ENCODE results near the gene AKT3.
"Not testable (repeated sequence)": the region's sequence is repeated elsewhere in the genome, so short reads cannot be mapped to it uniquely, and the experiment has no call there.

Gene AKT3

DNA sequence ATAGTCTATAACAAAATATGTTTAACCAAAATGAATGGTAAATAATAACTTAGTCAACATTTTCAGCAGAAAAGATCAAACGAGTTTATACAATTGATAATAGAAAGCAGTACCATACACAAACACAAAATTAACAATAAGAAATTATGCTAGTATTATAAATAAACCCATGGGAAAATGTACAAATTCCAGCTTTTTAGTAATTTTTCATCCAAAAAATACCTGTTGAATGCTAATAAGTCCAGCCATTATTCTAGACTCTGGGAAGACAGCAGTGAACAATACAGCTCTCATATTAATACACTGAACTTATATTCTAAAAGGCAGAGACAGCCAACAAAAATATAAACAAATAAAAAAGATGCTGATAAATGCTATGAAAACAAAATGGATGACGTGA is 66.3 kb downstream of the AKT3 start:
- DNase-seq (ENCODE audit: low read depth), result no peak

GRCh38 chr1:243772361-243773050 is 77.5 kb downstream of the AKT3 start:
- DNase-seq (ENCODE audit: low read depth), result not testable (repeated sequence)

DNA sequence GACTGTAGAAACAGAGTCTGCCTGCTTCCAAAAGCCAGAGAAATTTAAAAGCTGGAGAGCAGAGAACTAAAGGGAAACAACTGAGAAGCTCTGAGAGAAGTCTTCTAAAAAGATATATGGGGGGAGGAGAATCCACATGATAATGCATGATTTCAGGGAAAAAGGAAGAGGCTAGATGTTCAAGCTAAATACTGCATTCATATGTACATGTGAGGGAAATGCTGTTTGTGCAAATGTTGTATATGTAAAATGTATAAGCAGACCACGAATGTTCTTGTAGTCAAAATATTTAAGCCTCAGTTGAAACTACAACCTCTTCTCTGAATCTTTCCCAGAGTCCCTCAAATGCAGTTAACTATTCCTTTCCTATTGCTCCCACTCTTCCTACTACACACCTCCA is 79.2 kb downstream of the AKT3 start:
- DNase-seq (ENCODE audit: low read depth), result no peak

- DNase-seq (ENCODE audit: low read depth), result no peak
Observed at GRCh38 chr1:243765676-243766075, 84.4 kb downstream of the AKT3 start.

GRCh38 chr1:243763806-243764205 is 86.2 kb downstream of the AKT3 start:
- DNase-seq (ENCODE audit: low read depth), result no peak

- DNase-seq (ENCODE audit: low read depth), result no peak
Observed at GRCh38 chr1:243758647-243759046, 91.4 kb downstream of the AKT3 start.

DNA sequence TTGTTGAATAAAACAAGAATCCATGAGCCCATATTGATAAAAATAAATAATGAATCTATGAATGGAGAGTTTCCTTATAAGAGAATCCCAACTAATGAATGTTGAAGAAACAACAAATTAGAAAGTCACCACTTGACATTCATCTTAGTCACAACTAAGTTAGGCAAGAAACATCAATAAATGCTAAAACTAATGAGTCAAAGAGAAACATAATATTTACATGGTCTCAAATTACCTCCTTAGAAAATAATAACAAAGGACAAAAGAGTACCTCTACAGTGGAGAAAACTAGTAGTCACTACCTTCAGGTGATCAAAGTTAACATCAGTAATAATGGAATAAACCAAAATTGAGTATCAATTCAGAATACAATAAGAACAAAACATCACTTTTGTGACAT is 93.5 kb downstream of the AKT3 start:
- no peak for DNase-seq (ENCODE audit: low read depth)

DNA sequence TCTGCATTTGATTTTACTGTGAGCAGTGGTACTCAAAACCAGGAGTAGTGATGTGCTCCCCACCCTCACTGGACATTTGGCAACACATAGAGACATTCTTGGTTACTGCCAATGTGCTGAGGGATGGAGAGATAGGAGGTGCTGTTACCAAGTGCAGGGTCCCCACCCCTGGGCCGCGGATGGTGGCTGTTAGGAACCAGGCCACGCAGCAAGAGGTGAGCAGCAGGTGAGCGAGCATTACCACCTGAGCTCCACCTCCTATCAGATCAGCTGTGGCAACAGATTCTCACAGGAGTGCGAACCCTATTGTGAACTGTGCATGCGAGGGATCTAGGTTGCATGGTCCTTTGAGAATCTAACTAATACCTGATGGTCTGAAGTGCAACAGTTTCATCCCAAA is 95.7 kb downstream of the AKT3 start:
- no peak for DNase-seq (ENCODE audit: low read depth)

GRCh38 chr1:243751506-243751905 is 98.5 kb downstream of the AKT3 start:
- DNase-seq (ENCODE audit: low read depth), result no peak

GRCh38 chr1:243748706-243749283 is 101.2 kb downstream of the AKT3 start:
- DNase-seq (ENCODE audit: low read depth), result peak; percentile 62

DNA sequence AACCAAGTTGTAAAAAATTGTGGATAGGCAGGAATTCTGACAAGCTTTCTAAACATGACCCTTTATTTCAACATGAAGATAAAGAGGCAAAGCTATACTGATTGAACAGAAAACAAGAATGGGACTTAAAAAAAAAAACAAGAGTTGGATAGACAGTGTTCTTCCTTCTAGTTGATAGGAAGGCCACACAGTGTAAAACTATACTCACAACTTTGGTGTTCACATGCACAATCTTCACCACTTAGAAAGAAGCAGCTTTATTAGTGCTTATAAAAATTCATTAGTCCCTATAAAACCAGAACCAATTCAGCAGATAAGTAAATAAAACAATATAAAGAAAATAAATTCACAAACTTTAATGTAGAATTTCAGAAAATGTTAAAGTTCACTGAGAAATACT is 101.8 kb downstream of the AKT3 start:
- DNase-seq (ENCODE audit: low read depth), result no peak

DNA sequence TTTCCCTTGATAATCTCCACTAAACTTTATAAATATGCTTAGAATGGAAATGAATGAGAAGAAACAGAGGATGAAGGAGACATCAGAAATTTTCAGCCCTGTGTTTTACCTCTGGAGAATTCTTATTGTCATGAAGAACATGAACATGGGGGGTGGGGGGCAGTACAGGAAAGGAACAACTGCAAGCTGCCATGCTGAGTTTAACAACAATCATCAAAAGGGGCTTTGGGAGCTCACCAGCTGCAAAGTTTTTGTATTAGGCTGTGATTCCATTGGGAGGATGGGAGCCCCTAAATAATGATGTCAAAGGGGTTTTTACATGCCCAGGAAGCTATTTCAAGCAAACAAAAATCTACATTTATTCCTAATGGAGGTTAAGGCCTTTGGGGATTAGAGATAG is 103.3 kb downstream of the AKT3 start:
- no peak for DNase-seq (ENCODE audit: low read depth)

GRCh38 chr1:243745356-243745755 is 104.7 kb downstream of the AKT3 start:
- no peak for DNase-seq (ENCODE audit: low read depth)

DNA sequence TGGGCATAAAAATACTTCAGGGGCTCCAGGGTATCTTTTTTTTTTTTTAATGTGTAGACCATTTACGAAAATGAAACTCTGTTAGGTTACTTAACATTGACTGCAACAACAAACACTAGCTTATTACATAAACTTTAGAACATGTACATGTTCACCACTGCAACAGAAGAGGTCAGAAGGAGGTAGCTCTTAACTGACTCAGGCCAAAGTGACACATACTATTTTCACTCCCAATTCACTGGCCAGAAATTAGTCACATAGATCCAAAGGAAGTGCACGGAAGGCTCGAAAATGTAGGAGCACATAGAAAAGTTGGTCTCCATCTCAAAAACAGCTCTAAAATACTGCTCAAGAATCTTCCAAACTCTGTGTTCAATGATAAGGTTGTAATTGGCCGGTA is 107.2 kb downstream of the AKT3 start:
- DNase-seq (ENCODE audit: low read depth), result peak; percentile 79

- no peak for DNase-seq (ENCODE audit: low read depth)
Observed at GRCh38 chr1:243740255-243740999, 109.6 kb downstream of the AKT3 start.

DNA sequence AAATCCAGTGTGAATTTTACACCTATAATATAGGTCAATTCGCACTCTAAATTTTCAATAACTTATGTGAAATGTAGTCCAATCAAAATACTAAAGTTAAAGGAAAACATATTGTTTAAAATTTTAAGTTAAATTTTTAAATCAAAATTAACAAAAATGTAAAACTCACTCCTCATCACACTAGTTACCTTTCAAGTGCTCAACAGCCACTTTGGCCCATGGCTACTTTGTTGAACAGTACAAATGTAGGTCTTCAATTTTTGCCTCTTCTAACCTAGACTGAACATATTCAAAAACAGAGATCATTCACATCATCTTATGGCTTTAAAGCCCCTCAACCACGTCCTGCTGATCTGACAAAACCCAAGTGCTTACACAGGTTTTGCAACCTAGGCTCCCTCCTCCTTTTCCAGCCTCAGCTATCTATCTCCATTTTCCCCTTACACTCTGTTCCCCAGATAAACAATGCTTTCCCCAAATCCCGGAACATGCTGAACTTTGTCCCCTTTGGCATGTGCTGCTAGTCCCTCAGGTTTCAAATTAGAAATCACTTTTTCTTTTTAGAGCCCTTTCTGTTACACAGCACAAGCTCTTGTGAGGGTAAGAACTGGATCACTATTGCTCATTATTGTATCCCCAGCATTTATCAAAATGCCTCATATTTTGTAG is 110.6 kb downstream of the AKT3 start:
- DNase-seq (ENCODE audit: low read depth), result no peak

- no peak for DNase-seq (ENCODE audit: low read depth)
Observed at GRCh38 chr1:243738020-243738419, 112.0 kb downstream of the AKT3 start.

DNA sequence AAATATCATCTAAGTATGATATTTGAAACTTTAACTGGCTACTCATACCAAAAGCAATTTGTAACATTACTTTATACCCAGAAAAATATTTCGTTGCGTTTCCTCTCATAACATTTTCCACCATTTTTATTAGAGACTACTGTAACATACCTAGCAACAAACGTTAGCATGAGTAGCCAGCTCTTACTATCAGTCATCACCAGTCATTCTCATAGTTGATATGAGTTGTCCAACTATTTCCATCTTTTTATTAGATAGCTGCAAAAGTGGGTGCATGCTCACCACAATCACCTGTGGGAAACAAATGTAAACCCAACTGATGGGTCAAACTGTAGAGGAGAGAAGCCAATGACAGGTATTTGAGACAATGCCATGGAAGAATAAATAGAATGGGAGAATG is 114.6 kb downstream of the AKT3 start:
- no peak for DNase-seq (ENCODE audit: low read depth)

- no peak for DNase-seq (ENCODE audit: low read depth)
Observed at GRCh38 chr1:243734308-243734695, 115.7 kb downstream of the AKT3 start.

DNA sequence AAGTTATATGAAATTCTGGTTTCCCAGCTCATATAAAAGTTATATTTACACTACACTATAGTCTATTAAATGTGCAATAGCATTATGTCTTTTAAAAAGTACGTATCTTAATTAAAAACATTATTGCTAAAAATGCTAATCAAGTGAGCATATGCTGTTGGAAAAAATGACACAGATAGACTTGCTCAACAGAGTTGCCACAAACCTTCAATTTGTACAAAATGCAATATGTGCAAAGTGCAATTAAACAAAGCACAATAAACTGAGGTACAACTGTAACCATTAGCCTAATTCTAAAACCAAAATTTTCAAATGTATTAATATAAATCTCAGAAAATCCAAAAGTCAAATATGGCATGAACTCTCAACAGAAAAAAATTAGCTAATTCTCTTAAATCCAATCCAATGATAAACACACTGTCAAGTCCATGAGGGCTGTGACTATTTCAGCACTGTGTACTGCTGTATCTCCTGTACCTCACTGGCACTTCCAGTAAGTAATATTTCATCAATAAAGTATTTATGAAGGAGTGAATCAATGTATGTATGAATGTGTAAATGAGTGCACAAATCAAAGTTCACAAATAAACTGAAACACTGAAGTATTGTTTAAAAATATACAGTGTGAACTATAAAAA is 116.3 kb downstream of the AKT3 start:
- no peak for DNase-seq (ENCODE audit: low read depth)

GRCh38 chr1:243732637-243733036 is 117.4 kb downstream of the AKT3 start:
- DNase-seq (ENCODE audit: low read depth), result no peak

GRCh38 chr1:243731974-243732625 is 117.9 kb downstream of the AKT3 start:
- DNase-seq (ENCODE audit: low read depth), result no peak

Measured in non-pigmented ciliary epithelial cell (primary cell).